NB4 (cell line): ENCODE data around the gene TCF3.
"Not testable (repeated sequence)": the region's sequence is repeated elsewhere in the genome, so short reads cannot be mapped to it uniquely, and the experiment has no call there.

Experiments
- DNase-seq: peaks from one replicate; pipeline ENCODE4 v3.0.0; 2010; ENCODE audit warnings: low read depth
- H3K4me3 ChIP-seq: one replicate; pipeline ENCODE4 v1.5.1; 2011; ENCODE audit warnings: mild to moderate bottlenecking, low read depth, low read length, moderate library complexity
- CTCF ChIP-seq: IDR thresholded peaks from one replicate; pipeline ENCODE4 v1.5.1; 2012; ENCODE audit warnings: low read depth, low read length
- MAX ChIP-seq: IDR thresholded peaks from 2 replicates; pipeline ENCODE4 v1.6.1; 2011; ENCODE audit warnings: low read depth, low read length
- MYC ChIP-seq: IDR thresholded peaks from 2 replicates; pipeline ENCODE4 v1.6.1; 2011; ENCODE audit warnings: low read depth, low read length
- POLR2A ChIP-seq: IDR thresholded peaks from 2 replicates; pipeline ENCODE4 v1.6.1; 2011; ENCODE audit warnings: mild to moderate bottlenecking; ENCODE audit not compliant: insufficient read length; ENCODE audit errors: extremely low read depth

The TCF3 gene

GRCh38 chr19:1673645-1674292, 21.4 kb upstream of the TCF3 start:
- no peak for DNase-seq
- TF ChIP-seq MAX (no peak), POLR2A (no peak), CTCF (no peak), MYC (no peak)
- no peak overlapping the region for H3K4me3 ChIP-seq

- H3K4me3 ChIP-seq, result no peak overlapping the region
- TF ChIP-seq CTCF, result no peak
- TF ChIP-seq POLR2A, result no peak
- TF ChIP-seq MAX, result no peak
- TF ChIP-seq MYC, result no peak
These were observed 20.6 kb upstream of the TCF3 start for GRCh38 chr19:1672769-1673644.

GRCh38 chr19:1672038-1672768, 19.8 kb upstream of the TCF3 start:
- TF ChIP-seq MAX, result peak; percentile 93
- peak; percentile 29 for TF ChIP-seq CTCF
- TF ChIP-seq MYC, result peak; percentile 98
- TF ChIP-seq POLR2A, result no peak
- H3K4me3 ChIP-seq, result no peak overlapping the region
- peak; percentile 59 for DNase-seq

More at GRCh38 chr19:1672769-1673644, 20.6 kb upstream of the TCF3 start:
- DNase-seq, result no peak

GRCh38 chr19:1671716-1672037, 19.3 kb upstream of the TCF3 start:
- TF ChIP-seq MYC (no peak), CTCF (no peak), POLR2A (no peak), MAX (no peak)
- H3K4me3 ChIP-seq, result no peak overlapping the region
- DNase-seq, result peak; percentile 48

- 0 out of 2 replicates have a peak, but pooled peaks have one; percentile 13 for TF ChIP-seq MAX
- not testable (repeated sequence) for H3K4me3 ChIP-seq
- peak; percentile 63 for DNase-seq
These were observed 18.3 kb upstream of the TCF3 start for GRCh38 chr19:1670747-1671146.
